ENCODE results near the gene EHBP1L1. TPM values are rescaled to one million over a fixed set of nuclear protein-coding genes. Genes with fewer than 3 reads are reported as not detected.

EHBP1L1 gene
- total RNA-seq, 2 donors from 2014 or later: 93.9 to 113 TPM

- ATAC-seq (replicated peaks in 1 of 2) (no peak), DNase-seq (no peak)
- Mint-ChIP-seq H3K27ac (no peak overlapping the region), H3K4me3 (no peak overlapping the region), H3K36me3 (ENCODE audit: insufficient read depth in 2 of 2) (peaks cover 0 to 7% of the 10 kb centered on the region in 2 donors), H3K27me3 (ENCODE audit: low read depth) (no peaks in the 10 kb centered on the region), H3K4me1 (ENCODE audit: low read depth) (peaks cover 39% of the 10 kb centered on the region), H3K9me3 (no peaks in the 10 kb centered on the region)
These were observed 16.3 kb downstream of the EHBP1L1 start for GRCh38 chr11:65591939-65592857.

GRCh38 chr11:65592858-65593517 lies 17.1 kb downstream of the EHBP1L1 start:
- ATAC-seq (replicated peaks in 1 of 2): no peak
- H3K27ac Mint-ChIP-seq: no peak overlapping the region
- peaks cover 31% of the 10 kb centered on the region for H3K4me1 Mint-ChIP-seq (ENCODE audit: low read depth)
- no peaks in the 10 kb centered on the region for H3K9me3 Mint-ChIP-seq
- no peak for DNase-seq
- no peak overlapping the region for H3K4me3 Mint-ChIP-seq
- no peaks in the 10 kb centered on the region for H3K27me3 Mint-ChIP-seq (ENCODE audit: low read depth)
- H3K36me3 Mint-ChIP-seq (ENCODE audit: insufficient read depth in 2 of 2): peaks cover 0 to 7% of the 10 kb centered on the region in 2 donors

GRCh38 chr11:65593518-65594414 lies 17.9 kb downstream of the EHBP1L1 start:
- H3K27ac Mint-ChIP-seq: no peak overlapping the region
- H3K4me3 Mint-ChIP-seq: no peak overlapping the region
- no peaks in the 10 kb centered on the region for H3K9me3 Mint-ChIP-seq
- H3K4me1 Mint-ChIP-seq (ENCODE audit: low read depth): peaks cover 23% of the 10 kb centered on the region
- DNase-seq (peak; percentile 44 to 64), ATAC-seq (replicated peaks in 1 of 2) (peak; percentile 30 to 38)
- no peaks in the 10 kb centered on the region for H3K27me3 Mint-ChIP-seq (ENCODE audit: low read depth)
- H3K36me3 Mint-ChIP-seq (ENCODE audit: insufficient read depth in 2 of 2): peaks cover 0 to 4% of the 10 kb centered on the region in 2 donors

GRCh38 chr11:65595131-65595530 lies 19.3 kb downstream of the EHBP1L1 start:
- Mint-ChIP-seq H3K36me3 (ENCODE audit: insufficient read depth in 2 of 2) (peaks cover 0 to 7% of the 10 kb centered on the region in 2 donors), H3K4me3 (no peak overlapping the region), H3K4me1 (ENCODE audit: low read depth) (peaks cover 12% of the 10 kb centered on the region), H3K9me3 (no peaks in the 10 kb centered on the region), H3K27me3 (ENCODE audit: low read depth) (no peaks in the 10 kb centered on the region), H3K27ac (no peak overlapping the region)
- DNase-seq (no peak), ATAC-seq (replicated peaks in 1 of 2) (peak; percentile 3 to 5)

GRCh38 chr11:65595543-65596281 lies 19.9 kb downstream of the EHBP1L1 start, which contains the start of gene KCNK7:
Gene KCNK7 (minus strand): TSS chr11:65595800. CDS start chr11:65595772, 28 bp downstream.
- no peaks in the 10 kb centered on the region for H3K27me3 Mint-ChIP-seq (ENCODE audit: low read depth)
- H3K9me3 Mint-ChIP-seq: no peaks in the 10 kb centered on the region
- ATAC-seq (replicated peaks in 1 of 2) (peak; percentile 3 to 16), DNase-seq (no peak)
- peaks cover 0 to 4% of the 10 kb centered on the region in 2 donors for H3K36me3 Mint-ChIP-seq (ENCODE audit: insufficient read depth in 2 of 2)
- no peak within 1 kb of the TSS for H3K4me3 Mint-ChIP-seq
- H3K27ac Mint-ChIP-seq: no peak within 1 kb of the TSS
- peaks cover 12% of the 10 kb centered on the region for H3K4me1 Mint-ChIP-seq (ENCODE audit: low read depth)

- H3K4me1 Mint-ChIP-seq (ENCODE audit: low read depth): peaks cover 12% of the 10 kb centered on the region
- H3K27me3 Mint-ChIP-seq (ENCODE audit: low read depth): no peaks in the 10 kb centered on the region
- H3K4me3 Mint-ChIP-seq: no peak overlapping the region
- ATAC-seq (replicated peaks in 1 of 2) (no peak), DNase-seq (no peak)
- peaks cover 0 to 3% of the 10 kb centered on the region in 2 donors for H3K36me3 Mint-ChIP-seq (ENCODE audit: insufficient read depth in 2 of 2)
- no peaks in the 10 kb centered on the region for H3K9me3 Mint-ChIP-seq
- H3K27ac Mint-ChIP-seq: no peak overlapping the region
These were observed 20.7 kb downstream of the EHBP1L1 start for GRCh38 chr11:65596520-65596919.

GRCh38 chr11:65598258-65598699 lies 22.4 kb downstream of the EHBP1L1 start:
- ATAC-seq (replicated peaks in 1 of 2) (no peak), DNase-seq (no peak)
- Mint-ChIP-seq H3K4me1 (ENCODE audit: low read depth) (peaks cover 12% of the 10 kb centered on the region), H3K9me3 (no peaks in the 10 kb centered on the region), H3K4me3 (no peak overlapping the region), H3K36me3 (ENCODE audit: insufficient read depth in 2 of 2) (peaks cover 0 to 3% of the 10 kb centered on the region in 2 donors), H3K27me3 (ENCODE audit: low read depth) (no peaks in the 10 kb centered on the region), H3K27ac (no peak overlapping the region)

GRCh38 chr11:65599216-65599954 lies 23.5 kb downstream of the EHBP1L1 start:
- ATAC-seq (replicated peaks in 1 of 2) (no peak), DNase-seq (no peak)
- H3K4me1 Mint-ChIP-seq (ENCODE audit: low read depth): peaks cover 12% of the 10 kb centered on the region
- H3K36me3 Mint-ChIP-seq (ENCODE audit: insufficient read depth in 2 of 2): peaks cover 0 to 6% of the 10 kb centered on the region in 2 donors
- H3K27me3 Mint-ChIP-seq (ENCODE audit: low read depth): no peaks in the 10 kb centered on the region
- H3K9me3 Mint-ChIP-seq: no peaks in the 10 kb centered on the region
- H3K4me3 Mint-ChIP-seq: no peak overlapping the region
- no peak overlapping the region for H3K27ac Mint-ChIP-seq

- H3K36me3 Mint-ChIP-seq (ENCODE audit: insufficient read depth in 2 of 2): peaks cover 0 to 6% of the 10 kb centered on the region in 2 donors
These were observed 24.0 kb downstream of the EHBP1L1 start for GRCh38 chr11:65599955-65600246.

GRCh38 chr11:65604258-65604657 lies 28.4 kb downstream of the EHBP1L1 start:
- no peak overlapping the region for H3K4me3 Mint-ChIP-seq
- H3K27ac Mint-ChIP-seq: no peak overlapping the region
- H3K9me3 Mint-ChIP-seq: no peaks in the 10 kb centered on the region
- DNase-seq: no peak
- peaks cover 0 to 6% of the 10 kb centered on the region in 2 donors for H3K36me3 Mint-ChIP-seq (ENCODE audit: insufficient read depth in 2 of 2)
- no peaks in the 10 kb centered on the region for H3K27me3 Mint-ChIP-seq (ENCODE audit: low read depth)
- no peaks in the 10 kb centered on the region for H3K4me1 Mint-ChIP-seq (ENCODE audit: low read depth)
- ATAC-seq (replicated peaks in 1 of 2): no peak

More at GRCh38 chr11:65599955-65600246, 24.0 kb downstream of the EHBP1L1 start:
- Mint-ChIP-seq H3K9me3 (no peaks in the 10 kb centered on the region), H3K4me1 (ENCODE audit: low read depth) (peaks cover 9% of the 10 kb centered on the region), H3K4me3 (no peak overlapping the region), H3K27me3 (ENCODE audit: low read depth) (no peaks in the 10 kb centered on the region), H3K27ac (no peak overlapping the region)
- ATAC-seq (replicated peaks in 1 of 2) (no peak), DNase-seq (no peak)

GRCh38 chr11:65606876-65607613 lies 31.2 kb downstream of the EHBP1L1 start:
- ATAC-seq (replicated peaks in 1 of 2) (peak; percentile 52 to 54), DNase-seq (no peak)
- H3K27me3 Mint-ChIP-seq (ENCODE audit: low read depth): no peaks in the 10 kb centered on the region
- no peaks in the 10 kb centered on the region for H3K9me3 Mint-ChIP-seq
- H3K36me3 Mint-ChIP-seq (ENCODE audit: insufficient read depth in 2 of 2): peaks cover 0 to 7% of the 10 kb centered on the region in 2 donors
- no peak overlapping the region for H3K4me3 Mint-ChIP-seq
- H3K27ac Mint-ChIP-seq: no peak overlapping the region
- H3K4me1 Mint-ChIP-seq (ENCODE audit: low read depth): peaks cover 24% of the 10 kb centered on the region
